Left ventricle myocardium superior (tissue), 1 donor: ENCODE results near the gene GOLT1A. TPM values are rescaled to one million over a fixed set of nuclear protein-coding genes. Genes with fewer than 3 reads are reported as not detected.
A peak's percentile ranks its signal among the peaks of the same experiment; 100 is the strongest.

Experiments
- ATAC-seq: fragments of 200-7000 bp; cut with Tn5 transposase; one replicate; pipeline ENCODE4 v1.9.1; 2020; ENCODE audit warnings: mild to moderate bottlenecking, moderate library complexity
- DNase-seq: peaks from one replicate; pipeline ENCODE4 v3.0.0-alpha.2; 2020
- intact Hi-C: fragments of 100-400 bp; cut with micrococcal nuclease; formaldehyde crosslinking; loops from one replicate; pipeline ENCODE4 v1.11.0; 2022
- total RNA-seq: library from RNA; stranded (reverse); fragmentation: NEBNext Ultra II Directional; extraction: Animal tissue kit (Norgen Biotek cat#: 25700); gene quantifications from one replicate; pipeline ENCODE4 v1.2.1, GENCODE V29; 2021
- donor health status: DM: no; HTN: yes; CAD: no; lungs with severe emphysema.

The GOLT1A gene
- total RNA-seq, 1 donor from 2014 or later: not detected

DNA sequence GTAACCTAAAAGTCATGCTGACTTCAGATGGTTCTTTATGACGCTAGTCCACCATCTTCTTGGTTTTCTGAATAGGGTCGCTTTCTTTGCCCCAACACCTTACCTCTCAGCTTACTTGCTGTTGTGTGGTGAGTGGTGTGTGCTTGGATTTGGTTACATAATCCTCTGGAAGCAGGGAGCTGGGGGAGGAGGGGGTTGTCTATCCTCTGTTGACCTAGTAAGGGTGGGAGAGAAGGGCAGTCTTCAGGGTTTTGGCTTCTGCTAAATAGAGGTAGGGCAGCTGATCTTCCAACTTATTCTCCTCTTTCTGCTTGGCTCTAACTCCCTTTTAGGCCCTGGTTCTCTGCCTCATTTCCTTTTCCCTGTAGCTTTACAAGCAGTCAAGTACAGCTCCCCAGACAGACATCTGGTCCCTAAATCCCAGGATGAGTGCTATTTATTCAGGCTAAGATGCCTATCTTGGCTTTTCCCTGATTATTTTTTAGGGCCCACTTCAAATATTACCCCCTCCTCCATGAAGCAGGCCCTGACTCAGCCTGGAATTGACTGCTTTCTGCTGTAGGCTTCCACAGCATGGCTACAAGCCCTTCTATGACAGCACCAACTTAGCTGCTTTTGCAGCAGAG lies 41.3 kb downstream of the GOLT1A start:
- intact Hi-C loops: no loop called here

DNA sequence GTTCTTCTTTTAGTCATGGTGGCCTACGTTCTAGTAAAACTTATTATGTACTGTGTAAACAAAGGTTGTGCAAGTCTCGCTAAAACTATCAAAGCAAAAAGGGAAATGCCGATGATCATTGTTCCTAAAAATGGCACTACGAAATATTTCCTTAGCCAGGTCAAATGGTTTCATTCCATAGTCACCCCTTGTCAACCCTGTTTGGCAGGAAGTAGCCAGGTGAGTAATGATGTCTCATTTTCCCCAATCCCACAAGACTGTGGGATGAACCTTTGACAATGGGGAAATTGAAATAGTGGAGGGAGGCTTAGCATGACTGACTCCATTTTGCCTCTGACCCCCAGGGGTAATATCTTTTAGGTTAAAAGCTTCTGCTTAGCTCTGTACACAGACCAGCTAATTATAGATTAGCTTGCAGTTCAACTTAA lies 42.0 kb downstream of the GOLT1A start:
- ATAC-seq (no peak), DNase-seq (no peak)
- intact Hi-C loops: no loop called here

More for the DNA sequence above, 41.3 kb downstream of the GOLT1A start:
- DNase-seq: no peak
- no peak for ATAC-seq

DNA sequence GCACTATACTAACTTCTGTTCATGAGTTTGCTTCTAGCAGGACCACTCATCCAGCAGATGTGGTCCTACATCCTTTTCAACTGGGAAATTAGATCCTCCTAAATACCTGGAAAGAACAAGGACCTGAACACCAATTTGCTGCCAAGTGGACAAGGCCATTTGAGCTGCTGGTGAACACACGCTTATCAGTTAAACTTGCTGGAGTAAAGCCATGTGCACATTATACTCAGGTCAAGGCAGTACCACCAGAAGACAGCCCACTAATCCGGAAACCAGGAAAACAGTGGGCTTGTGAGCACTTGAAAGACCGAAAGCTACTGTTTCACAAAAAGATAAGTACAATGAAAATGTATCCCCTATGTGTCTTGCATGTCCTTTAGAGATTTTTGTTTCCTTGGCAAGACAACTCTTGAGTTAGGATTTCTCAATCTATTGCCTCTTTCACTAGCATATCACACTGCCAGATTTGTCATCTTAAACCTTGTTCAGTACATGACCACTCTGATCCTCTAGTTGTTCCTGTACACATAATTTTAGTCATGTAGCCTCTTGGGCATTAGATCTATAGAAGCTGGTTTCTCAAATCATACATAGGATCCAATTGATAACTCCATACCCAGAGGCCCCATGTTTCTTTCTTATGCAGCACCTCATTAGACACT lies 43.2 kb downstream of the GOLT1A start:
- no peak for ATAC-seq
- no peak for DNase-seq
- intact Hi-C loops: no loop called here

DNA sequence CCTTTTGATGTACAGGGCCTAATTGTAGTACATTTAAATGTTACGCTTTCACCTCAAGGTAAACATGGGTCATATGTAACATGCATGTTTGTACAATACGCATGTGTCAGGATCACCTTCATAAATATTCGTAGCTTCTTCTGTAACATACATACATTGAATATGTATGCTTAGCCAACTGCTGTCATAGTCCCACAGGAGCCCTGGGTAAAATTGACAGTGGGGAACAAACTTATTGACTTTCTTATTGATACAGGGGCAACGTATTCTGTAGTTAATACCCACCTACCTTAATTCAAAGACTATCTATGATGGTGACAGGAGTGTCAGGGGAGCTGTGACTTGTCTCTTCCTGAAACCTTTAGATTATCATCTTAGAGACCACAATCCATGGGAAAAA lies 43.9 kb downstream of the GOLT1A start:
- intact Hi-C loops: no loop called here
- DNase-seq (no peak), ATAC-seq (no peak)

DNA sequence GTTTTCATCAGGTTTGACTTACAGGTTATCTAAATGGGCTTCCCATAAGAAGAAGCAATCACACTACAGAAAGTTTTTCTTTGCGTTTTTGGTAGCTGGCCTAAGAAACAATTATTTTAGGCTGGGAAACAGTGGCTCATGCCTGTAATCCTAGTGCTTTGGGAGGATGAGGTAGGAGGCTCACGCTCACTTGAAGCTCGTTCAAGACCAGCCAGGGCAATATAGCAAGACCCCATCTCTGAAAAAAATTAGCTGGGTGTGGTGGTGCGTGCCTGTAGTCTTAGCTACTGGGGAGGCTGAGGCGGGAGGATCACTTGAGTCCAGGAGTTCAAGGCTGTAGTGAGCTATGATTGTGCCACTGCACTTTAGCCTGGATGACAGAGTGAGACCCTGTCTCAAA lies 46.1 kb downstream of the GOLT1A start:
- intact Hi-C loops: no loop called here
- ATAC-seq: no peak
- DNase-seq: no peak

DNA sequence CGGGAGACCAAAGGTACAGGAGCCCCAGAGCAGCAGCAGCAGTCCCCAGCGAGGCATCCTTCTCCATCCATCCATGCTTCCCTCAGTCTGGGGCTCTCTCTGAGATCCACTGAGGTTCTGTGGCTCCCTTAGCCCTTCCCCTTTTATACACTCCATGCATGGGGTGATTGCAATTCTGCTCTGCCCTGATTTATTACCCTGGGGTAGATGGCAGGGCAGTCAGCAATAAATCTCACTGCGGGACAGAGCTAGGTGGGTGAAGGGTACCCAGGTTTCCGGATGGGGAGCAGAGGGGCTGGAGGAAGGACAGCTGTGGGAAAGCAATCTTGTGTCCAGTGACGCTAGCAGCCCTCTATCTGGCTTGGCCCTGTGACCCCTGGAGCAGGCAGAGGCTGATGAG lies 47.6 kb downstream of the GOLT1A start, which contains the start of gene REN:
Gene REN, minus strand, starts transcription at position 119 of the 400 bp plus-strand sequence. Its CDS starts 44 bp downstream, at position 75.
- DNase-seq (no peak), ATAC-seq (no peak)
- intact Hi-C loops: no loop called here

DNA sequence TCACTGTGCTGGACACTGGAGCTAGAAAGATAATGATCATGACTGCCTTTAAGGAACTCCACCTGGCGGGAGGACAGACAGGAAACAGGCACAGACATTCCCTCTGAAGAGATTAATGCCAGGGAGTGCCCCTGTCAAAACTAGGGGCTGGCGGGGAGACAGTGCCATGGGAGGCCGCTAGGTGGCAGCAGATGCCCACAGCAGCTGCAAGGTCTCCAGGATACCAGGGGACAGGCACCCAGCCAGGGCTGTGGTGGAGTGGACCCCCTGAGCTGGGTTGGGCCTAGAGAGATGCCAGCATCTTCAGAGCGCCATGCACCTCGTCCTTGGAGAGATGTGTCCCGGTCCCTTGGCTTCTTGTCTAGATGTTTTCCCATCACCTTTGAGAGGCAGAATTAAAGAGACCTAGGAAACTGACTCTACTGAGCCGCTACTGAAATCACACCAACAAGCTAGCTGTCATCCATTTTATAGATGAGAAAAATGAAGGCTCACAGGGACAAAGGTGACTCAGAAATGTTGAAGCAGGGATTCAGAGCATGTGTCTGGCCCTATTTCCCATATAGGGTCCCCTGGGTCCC lies 51.2 kb downstream of the GOLT1A start:
- ATAC-seq (peak; percentile 92), DNase-seq (peak; percentile 88)
- intact Hi-C loops: loop anchor here (2.0 kb wide), 1 partner anchor 200 kb away; no protein-coding TSS in a partner anchor

DNA sequence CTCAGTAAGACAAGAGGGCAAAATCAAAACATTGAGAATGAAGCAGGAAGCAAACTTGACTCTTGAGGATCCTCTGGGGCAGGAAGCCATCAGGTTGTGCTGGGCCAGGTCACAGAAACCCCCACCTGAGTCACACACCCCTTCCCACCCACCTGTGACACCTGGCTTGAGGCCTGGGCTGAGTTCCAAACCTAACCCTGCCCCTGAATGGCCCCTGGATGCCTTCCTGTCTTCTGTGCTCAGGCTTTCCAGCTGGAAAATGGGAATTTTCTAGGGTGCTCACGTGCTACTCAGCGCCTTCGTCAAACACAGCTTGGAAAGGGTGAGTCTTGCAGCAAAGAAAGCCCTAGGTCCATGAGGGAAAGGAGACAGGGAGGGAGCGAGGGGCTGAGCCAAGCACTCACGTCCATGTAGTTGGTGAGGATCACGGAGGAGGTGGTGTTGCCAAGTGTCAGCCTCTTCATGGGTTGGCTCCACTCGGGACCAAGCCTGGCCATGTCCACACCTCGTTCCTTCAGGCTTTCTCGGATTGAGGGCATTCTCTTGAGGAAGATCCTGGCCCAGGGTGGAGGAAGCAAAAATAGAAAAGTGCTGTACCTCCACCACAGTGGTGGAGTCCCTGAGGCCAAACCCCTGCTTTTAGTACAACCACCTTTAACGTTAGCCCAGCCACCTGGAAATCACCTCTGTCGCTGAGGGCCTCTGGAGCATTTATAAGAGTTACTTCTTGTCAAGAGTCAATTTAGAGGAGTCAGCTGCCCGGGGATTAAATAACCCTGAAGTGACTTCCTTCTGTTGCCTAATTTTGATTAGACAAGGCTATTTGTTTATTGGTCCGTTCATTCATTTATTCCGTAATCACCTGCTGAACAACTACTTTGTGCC lies 51.9 kb downstream of the GOLT1A start:
- intact Hi-C loops: loop anchor here (2.0 kb wide), 1 partner anchor 201 kb away; no protein-coding TSS in a partner anchor
- no peak for DNase-seq
- no peak for ATAC-seq

DNA sequence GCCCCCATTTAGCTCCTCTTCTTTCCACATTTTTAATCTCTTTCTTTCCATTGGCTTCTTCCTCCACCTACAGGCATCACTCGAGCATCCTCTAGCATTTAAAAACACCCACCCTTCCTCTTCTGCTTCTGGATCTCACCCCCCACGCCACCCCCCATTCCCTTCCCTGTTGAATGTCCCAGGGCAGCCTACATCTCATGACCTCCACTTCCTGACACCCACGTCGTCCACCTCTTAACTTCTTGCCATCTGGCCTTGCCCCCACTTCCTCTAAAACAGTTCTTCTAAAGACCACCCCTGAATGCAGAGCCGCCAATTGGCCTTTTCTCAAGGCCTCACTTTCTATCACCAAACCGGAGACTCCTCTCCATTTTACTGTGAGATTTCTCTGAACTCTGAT lies 55.8 kb downstream of the GOLT1A start:
- ATAC-seq (no peak), DNase-seq (no peak)
- intact Hi-C loops: no loop called here

DNA sequence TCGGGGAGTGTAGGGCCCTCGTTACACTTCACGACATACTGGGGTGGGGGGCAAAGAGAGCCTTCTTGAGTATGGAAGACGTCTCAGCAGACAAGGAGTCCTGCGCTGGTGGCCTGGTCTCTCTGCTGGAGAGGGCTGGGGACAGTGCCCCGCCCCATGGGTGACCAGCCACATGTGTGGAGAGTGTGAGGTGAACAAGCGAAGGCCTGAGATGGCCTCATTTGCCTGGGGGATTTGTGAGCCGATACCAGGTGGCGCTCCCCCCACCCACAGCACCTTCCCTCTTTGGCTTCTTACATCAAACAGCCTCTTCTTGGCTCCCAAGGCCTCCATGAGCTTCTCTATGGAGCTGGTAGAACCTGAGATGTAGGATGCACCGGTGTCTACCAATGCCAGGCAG lies 57.9 kb downstream of the GOLT1A start:
- ATAC-seq (no peak), DNase-seq (no peak)
- intact Hi-C loops: no loop called here

DNA sequence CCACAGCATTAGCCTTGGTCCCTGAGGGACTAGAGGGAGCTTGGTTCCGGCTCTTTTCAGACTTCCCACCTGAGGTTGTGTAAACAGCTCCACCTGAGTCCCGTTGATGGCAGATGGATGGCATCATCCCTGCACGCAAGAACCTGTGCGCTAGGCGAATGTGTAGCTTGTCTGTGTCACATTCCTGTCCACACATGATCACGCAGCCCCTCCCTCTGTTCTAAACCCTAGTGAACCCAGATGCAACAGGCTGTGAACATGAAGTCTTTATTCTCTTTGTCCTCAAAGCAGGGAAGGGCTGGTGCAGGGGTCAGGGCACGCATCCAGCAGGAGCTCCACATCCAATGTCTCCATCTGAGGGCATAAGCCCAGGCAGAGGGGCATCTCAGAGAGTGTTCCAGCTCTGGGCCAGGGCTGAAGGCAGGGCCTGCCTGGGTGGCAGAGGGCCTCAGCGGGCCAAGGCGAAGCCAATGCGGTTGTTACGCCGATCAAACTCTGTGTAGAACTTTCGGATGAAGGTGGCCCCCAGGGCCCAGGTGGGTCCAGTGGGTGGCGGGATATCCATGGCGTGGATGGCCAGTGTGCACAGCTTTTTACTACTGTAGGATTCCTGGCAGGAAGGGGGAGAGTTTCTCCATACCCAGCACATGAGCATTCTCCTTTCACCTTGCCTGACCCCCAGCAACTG lies 59.1 kb downstream of the GOLT1A start:
- ATAC-seq (no peak), DNase-seq (no peak)
- intact Hi-C loops: no loop called here

DNA sequence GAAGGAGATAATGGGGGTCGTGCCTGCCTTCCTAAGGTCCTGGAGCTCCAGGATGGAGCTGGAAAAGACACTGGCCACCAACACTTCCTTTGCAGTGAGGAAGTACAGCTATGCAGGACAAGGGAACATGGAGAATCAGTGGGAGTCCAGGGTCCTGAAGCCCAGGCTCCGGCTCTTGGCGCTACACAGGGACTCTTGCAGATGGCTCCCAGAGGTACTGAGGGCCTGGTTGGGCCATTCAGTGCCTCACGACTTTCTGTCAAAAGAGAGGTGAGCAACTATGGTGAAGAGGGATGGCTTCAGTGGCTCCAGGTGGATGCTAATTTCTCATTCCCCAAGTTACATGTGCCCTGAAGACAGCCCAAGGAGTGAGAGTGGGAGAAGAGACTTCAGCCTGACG lies 60.1 kb downstream of the GOLT1A start:
- DNase-seq: no peak
- intact Hi-C loops: no loop called here
- ATAC-seq: no peak

DNA sequence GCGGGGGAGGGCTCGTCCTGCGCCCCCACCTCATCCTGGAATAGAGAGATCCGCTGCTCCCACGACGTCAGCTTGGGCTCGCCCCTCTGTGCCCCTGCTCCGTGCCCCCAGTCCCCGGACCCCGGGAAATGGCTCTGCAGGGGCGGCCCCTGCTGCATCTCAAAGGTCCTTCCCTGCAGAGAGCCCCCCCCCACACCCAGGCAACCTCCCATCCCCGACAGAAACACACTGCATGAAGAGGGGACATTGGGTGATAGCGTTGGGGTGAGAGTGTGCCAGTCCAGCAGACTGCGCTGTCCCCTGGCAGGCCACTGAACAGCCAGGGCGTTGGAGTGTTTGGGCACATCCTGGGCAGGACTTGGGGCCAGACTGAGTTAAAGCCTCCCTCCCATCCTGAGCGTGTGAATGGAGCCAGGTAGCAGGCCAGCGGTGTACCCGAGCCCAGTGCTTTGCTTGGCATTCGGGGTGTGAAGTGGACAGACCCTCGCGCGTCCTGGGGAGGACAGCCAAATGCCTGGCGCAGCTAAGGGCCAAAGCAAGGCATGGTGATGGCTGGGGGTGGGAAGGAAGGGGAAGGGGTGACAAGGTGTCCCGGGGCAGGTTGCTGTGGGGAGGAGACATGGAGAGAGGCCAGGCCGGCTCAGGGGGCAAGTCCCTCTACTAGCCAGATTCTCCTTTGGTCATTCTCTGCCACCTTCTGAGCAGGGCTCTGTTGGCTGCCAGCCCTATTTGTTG lies 61.3 kb downstream of the GOLT1A start:
- peak; percentile 2 for ATAC-seq
- no peak for DNase-seq
- intact Hi-C loops: no loop called here

DNA sequence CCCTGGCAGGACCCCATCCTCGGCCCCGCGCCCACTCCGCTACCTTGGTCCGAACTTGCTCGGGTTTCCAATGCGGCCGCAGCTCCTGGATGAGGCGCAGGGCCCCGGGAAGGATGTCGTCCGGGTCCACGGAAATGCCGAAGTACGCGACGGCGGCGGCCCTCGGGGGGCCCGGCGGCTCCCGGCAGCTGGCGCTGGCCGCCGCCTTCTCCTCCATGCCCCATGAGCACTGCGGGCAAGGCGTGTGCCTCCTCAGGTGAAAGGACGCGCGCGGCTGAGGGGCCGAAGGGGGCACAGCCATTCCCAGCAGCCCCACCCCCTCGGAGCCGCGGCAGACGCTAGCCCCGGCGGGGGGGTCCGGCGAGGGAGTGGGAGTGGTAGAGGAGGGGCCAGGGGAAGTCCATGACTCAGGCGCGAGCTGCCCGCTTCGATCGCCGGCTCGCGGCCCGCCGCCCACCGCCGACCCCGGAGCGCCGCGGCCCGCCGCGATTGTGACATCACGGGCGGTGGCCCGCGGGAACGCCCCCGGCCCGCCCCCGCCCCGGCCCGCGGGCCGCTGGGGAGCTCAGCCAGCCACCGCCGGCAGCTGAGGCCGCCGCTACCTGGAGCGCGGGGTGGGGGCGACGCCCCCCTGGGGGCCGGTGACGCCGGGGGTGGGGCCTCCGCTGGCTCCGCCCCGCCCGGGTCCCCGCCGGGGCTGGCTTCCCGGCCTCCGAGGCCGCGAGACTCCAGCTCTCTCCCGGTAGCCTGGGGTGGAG lies 62.1 kb downstream of the GOLT1A start, which contains the start of gene ETNK2:
Gene ETNK2, minus strand, starts transcription at position 493 of the 758 bp plus-strand sequence. Its CDS starts 192 bp downstream, at position 301.
- intact Hi-C loops: no loop called here
- ATAC-seq (peak; percentile 68), DNase-seq (peak; percentile 71)

DNA sequence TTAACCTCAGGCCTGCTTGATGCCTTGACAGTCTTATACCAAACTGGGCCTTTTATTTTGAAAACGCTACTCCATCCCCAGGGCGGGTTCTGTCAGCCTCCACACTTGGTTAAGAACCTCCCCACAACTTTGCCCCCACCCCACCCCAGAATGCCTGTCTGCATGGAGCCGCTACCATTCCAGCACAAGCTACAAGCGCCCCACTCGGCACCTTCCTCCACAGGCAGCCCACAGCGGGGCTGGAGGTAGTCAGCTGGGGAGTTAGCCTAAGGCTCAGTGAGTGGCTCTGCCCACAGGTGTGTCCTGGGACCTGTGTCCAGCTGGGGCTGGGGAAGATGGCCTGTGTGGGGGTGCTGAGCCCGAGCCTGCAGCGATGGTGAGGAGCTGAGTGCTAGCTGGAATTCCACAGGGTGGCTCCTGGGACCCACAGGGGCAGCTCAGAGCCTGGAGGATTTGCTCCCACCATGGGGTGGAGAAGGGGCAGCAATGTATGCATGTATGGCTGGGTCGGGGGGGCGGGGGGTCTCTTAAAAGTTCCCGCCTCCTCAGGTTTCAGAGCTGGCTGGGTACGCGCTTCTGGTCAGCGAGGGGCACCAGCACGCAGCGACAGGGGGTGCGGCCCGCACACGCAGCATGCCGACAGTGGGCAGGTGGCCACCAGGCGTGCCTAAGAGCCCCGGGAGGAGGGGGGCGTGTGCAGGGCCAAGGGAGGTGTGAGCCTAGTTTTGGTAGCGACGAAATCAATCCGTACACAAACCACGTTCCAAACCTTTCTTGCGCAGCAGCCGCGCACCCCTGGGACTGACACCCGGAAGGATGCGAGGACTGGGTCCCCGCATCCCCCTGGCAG lies 62.9 kb downstream of the GOLT1A start:
- intact Hi-C loops: no loop called here
- DNase-seq: peak; percentile 41
- ATAC-seq: peak; percentile 30
